ENCODE results near the gene CORIN.

CORIN gene

GRCh38 chr4:47839259-47839658 lies 1.4 kb upstream of the CORIN start:
- H3K4me3 Mint-ChIP-seq: no peak overlapping the region
- H3K36me3 Mint-ChIP-seq (ENCODE audit: low read depth): peaks cover 23% of the 10 kb centered on the region
- H3K9me3 Mint-ChIP-seq: peaks cover under 1% of the 10 kb centered on the region
- no peak for DNase-seq
- H3K27ac Mint-ChIP-seq: no peak overlapping the region
- no peak for TF ChIP-seq CTCF (IDR thresholded peaks at IDR 0.05)
- peaks cover 32% of the 10 kb centered on the region for H3K27me3 Mint-ChIP-seq (ENCODE audit: low read depth, poor library complexity)
- peaks cover 21% of the 10 kb centered on the region for H3K4me1 Mint-ChIP-seq

- Mint-ChIP-seq H3K27me3 (ENCODE audit: low read depth, poor library complexity) (peaks cover 32% of the 10 kb centered on the region), H3K4me1 (peaks cover 21% of the 10 kb centered on the region), H3K36me3 (ENCODE audit: low read depth) (peaks cover 18% of the 10 kb centered on the region), H3K4me3 (peak overlapping the region; percentile 88), H3K27ac (no peak overlapping the region), H3K9me3 (peaks cover 9% of the 10 kb centered on the region)
- DNase-seq: no peak
- TF ChIP-seq CTCF (IDR thresholded peaks at IDR 0.05): no peak
Observed at GRCh38 chr4:47838445-47838844, 578 bp upstream of the CORIN start.

- Mint-ChIP-seq H3K4me3 (peak overlapping the region; percentile 88), H3K4me1 (peaks cover 21% of the 10 kb centered on the region), H3K27me3 (ENCODE audit: low read depth, poor library complexity) (peaks cover 32% of the 10 kb centered on the region), H3K27ac (no peak overlapping the region), H3K36me3 (ENCODE audit: low read depth) (peaks cover 21% of the 10 kb centered on the region), H3K9me3 (peaks cover 19% of the 10 kb centered on the region)
- DNase-seq: peak; percentile 69
- no peak for TF ChIP-seq CTCF (IDR thresholded peaks at IDR 0.05)
Observed at GRCh38 chr4:47837094-47837907, 566 bp downstream of the CORIN start.

- peaks cover 18% of the 10 kb centered on the region for H3K36me3 Mint-ChIP-seq (ENCODE audit: low read depth)
- peaks cover 32% of the 10 kb centered on the region for H3K27me3 Mint-ChIP-seq (ENCODE audit: low read depth, poor library complexity)
- peak; percentile 81 for DNase-seq
- peaks cover 24% of the 10 kb centered on the region for H3K9me3 Mint-ChIP-seq
- H3K4me1 Mint-ChIP-seq: peaks cover 26% of the 10 kb centered on the region
- no peak overlapping the region for H3K27ac Mint-ChIP-seq
- peak overlapping the region; percentile 88 for H3K4me3 Mint-ChIP-seq
- TF ChIP-seq CTCF (IDR thresholded peaks at IDR 0.05): peak; percentile 67
Observed at GRCh38 chr4:47836641-47837093, 1.2 kb downstream of the CORIN start.

- H3K27me3 Mint-ChIP-seq (ENCODE audit: low read depth, poor library complexity): peaks cover 32% of the 10 kb centered on the region
- peaks cover 18% of the 10 kb centered on the region for H3K36me3 Mint-ChIP-seq (ENCODE audit: low read depth)
- DNase-seq: no peak
- peaks cover 38% of the 10 kb centered on the region for H3K4me1 Mint-ChIP-seq
- H3K4me3 Mint-ChIP-seq: peak overlapping the region; percentile 25
- no peak overlapping the region for H3K27ac Mint-ChIP-seq
- no peak for TF ChIP-seq CTCF (IDR thresholded peaks at IDR 0.05)
- peaks cover 26% of the 10 kb centered on the region for H3K9me3 Mint-ChIP-seq
Observed at GRCh38 chr4:47835494-47835893, 2.4 kb downstream of the CORIN start.

Measured in nephron progenitor cell (in vitro differentiated cells).